VCaP (cell line): ENCODE data around the gene KDF1.

Experiments used
- H3K27ac ChIP-seq: fragments of 450-650 bp; 2 replicates; pipeline ENCODE4 v1.5.1; 2017
- TF ChIP-seq, protein P1 (sequence below): fragments of 450-650 bp; conservative IDR thresholded peaks from 2 replicates; pipeline ENCODE4 v1.5.1; 2017; ENCODE audit warnings: mild to moderate bottlenecking, moderate library complexity

The KDF1 gene, protein sequence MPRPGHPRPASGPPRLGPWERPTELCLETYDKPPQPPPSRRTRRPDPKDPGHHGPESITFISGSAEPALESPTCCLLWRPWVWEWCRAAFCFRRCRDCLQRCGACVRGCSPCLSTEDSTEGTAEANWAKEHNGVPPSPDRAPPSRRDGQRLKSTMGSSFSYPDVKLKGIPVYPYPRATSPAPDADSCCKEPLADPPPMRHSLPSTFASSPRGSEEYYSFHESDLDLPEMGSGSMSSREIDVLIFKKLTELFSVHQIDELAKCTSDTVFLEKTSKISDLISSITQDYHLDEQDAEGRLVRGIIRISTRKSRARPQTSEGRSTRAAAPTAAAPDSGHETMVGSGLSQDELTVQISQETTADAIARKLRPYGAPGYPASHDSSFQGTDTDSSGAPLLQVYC

DNA sequence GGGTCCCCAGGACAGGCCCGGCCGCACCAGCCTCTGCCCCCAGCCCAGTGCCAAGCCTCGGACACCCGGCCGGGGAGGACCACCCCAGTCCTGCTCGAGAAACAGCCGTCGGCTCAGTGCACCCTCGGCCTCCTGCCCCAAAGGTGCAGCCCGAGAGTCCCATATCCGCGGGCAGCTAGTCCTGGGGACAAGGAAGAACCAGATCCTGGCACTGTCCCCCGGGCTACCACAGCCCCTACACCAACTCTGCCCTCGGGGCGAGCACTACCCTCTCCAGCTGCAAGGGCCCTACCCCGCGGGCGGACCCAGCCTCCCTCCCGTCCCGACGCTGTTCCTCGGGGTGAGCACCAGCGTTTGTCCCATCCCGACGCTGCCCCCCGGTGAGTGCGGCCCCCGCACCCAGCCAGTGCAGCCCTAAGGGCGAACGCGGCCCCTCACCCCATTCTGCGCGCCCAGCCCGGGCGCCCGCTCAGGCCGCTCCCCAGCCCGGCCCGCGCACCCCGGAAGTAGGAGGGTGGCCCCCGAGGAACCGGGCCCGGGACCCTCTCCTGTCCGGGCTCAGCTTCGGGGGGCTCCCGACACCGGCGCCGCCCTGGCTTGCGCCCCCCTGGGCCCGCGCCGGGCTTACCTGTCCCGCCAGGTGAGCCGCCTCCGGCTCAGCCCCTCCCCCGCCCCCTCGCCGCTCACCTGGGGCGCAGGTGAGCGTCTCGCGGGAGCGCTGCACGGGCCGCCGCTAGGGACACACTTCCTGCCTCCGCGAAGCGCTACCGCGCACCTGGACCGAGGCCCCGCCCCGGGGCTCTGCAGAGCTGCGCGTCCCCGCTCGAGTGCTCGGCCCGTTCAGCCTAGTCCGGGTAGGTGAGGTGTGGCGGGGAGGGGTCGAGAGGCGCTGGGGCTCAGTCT, at the start of gene KDF1:
TSS of gene KDF1 (minus strand) at position 747 of the 903 bp plus-strand sequence. CDS start 8,088 bp downstream, outside the sequence.
- peak within 1 kb of the TSS; percentile 89 for H3K27ac ChIP-seq
- TF ChIP-seq, protein P1, sequence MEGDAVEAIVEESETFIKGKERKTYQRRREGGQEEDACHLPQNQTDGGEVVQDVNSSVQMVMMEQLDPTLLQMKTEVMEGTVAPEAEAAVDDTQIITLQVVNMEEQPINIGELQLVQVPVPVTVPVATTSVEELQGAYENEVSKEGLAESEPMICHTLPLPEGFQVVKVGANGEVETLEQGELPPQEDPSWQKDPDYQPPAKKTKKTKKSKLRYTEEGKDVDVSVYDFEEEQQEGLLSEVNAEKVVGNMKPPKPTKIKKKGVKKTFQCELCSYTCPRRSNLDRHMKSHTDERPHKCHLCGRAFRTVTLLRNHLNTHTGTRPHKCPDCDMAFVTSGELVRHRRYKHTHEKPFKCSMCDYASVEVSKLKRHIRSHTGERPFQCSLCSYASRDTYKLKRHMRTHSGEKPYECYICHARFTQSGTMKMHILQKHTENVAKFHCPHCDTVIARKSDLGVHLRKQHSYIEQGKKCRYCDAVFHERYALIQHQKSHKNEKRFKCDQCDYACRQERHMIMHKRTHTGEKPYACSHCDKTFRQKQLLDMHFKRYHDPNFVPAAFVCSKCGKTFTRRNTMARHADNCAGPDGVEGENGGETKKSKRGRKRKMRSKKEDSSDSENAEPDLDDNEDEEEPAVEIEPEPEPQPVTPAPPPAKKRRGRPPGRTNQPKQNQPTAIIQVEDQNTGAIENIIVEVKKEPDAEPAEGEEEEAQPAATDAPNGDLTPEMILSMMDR: peak; percentile 55

GRCh38 chr1:27009601-27010197, 49.4 kb upstream of the KDF1 start:
- TF ChIP-seq, protein P1: no peak
- H3K27ac ChIP-seq: no peak overlapping the region

DNA sequence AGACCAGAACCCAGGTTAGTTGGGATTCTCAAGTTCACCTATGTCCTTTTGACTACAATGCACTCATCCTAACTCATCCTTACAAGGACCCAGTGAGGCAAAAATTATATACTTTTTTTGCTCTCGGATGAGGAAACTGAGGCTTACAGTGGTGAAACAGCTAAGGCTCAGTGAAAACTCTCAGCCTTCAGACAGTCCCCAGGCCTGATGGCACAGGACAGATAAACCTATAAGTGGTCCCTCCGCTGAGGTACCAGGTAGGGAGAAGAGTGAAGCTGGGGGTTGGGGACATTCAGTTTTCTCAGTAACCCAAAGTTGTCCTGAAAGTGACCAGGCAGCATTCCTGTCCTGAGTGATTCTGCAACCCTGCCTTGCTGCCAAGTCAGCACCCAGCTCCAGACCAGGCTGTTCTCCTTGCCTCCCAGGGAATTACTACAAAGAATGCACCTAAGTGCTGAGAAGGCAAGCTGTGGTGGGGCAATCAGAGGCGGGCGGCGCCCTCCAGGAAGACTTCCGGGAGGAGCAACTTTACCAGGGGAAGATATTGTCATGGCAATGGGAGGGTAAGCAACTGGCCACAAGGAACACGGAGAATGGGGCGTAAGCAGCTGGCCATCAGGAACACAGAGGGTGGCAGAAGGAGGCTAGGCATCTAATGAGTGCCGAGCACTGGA, 47.8 kb upstream of the KDF1 start:
- no peak overlapping the region; the same call in 1 of the 2 replicates for H3K27ac ChIP-seq
- TF ChIP-seq, protein P1: no peak

DNA sequence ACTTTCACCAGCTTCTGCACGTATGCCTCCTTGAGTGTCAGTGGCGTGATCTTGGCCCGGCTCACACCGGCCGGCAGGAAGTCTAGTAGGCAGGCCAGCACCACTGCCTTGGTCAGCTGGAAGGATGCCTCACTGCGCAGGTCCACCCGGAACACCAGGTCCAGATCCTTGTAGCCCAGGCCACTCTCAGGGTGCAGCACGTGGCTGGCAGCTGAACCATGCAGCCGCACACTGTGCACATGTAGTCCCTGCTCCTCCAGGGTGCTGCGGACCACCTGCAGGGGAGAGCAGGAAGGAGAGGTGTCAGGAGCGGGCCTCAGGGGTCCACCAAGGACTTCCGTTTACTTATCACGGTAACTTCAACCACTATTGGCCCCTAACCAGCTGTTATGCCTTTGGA, 46.4 kb upstream of the KDF1 start:
- no peak overlapping the region for H3K27ac ChIP-seq
- TF ChIP-seq, protein P1: no peak

- TF ChIP-seq, protein P1: no peak
These were observed 45.6 kb upstream of the KDF1 start for GRCh38 chr1:27005648-27006496.

GRCh38 chr1:27005166-27005530, 44.9 kb upstream of the KDF1 start:
- TF ChIP-seq, protein P1: no peak
- H3K27ac ChIP-seq: no peak overlapping the region

More at GRCh38 chr1:27005648-27006496, 45.6 kb upstream of the KDF1 start:
- no peak overlapping the region for H3K27ac ChIP-seq
